A673 (cell line): Measurements from ENCODE around the gene FYCO1. TPM values are rescaled to one million over a fixed set of nuclear protein-coding genes. Genes with fewer than 3 reads are reported as not detected.

Experiments
- BruUV-seq: library from RNA; stranded (reverse); fragments of 400-500 nt; replicated peaks from 2 replicates; lab custom pipeline; 2021; lab: Mats Ljungman, UMichigan
- CTCF ChIA-PET: fragments of 300-600 bp; sonication (Branson Sonifier 250); formaldehyde crosslinking; loops from one replicate; lab custom pipeline; 2022; ENCODE audit warnings: antibody characterized with exemption; lab: Charles Lee
- POLR2A ChIA-PET: fragments of 300-600 bp; sonication (Branson Sonifier 250); formaldehyde crosslinking; loops from one replicate; lab custom pipeline; 2022; ENCODE audit warnings: antibody characterized with exemption; ENCODE audit not compliant: low non-redundant PET; lab: Charles Lee
- DNase-seq: peaks from one replicate; pipeline ENCODE4 v3.0.0-alpha.2; 2015; ENCODE audit warnings: low spot score
- H3K27ac ChIP-seq: fragments of 200-600 bp; sonication (generic); 2 replicates; pipeline ENCODE4 v1.5.1; 2016; ENCODE audit warnings: mixed run types, low read depth, mild to moderate bottlenecking, mixed read lengths, antibody characterized with exemption, low read length; ENCODE audit not compliant: poor library complexity, severe bottlenecking
- H3K27me3 ChIP-seq: fragments of 200-600 bp; sonication (generic); replicated peaks from 2 replicates; pipeline ENCODE4 v1.6.1; 2017; ENCODE audit warnings: mixed run types, low read depth, mild to moderate bottlenecking, mixed read lengths, antibody characterized with exemption, low read length; ENCODE audit not compliant: insufficient read depth, poor library complexity
- H3K36me3 ChIP-seq: fragments of 200-600 bp; sonication (generic); 2 replicates; pipeline ENCODE4 v1.6.1; 2016; ENCODE audit warnings: mixed run types, mild to moderate bottlenecking, mixed read lengths, antibody characterized with exemption, low read length; ENCODE audit not compliant: insufficient read depth, poor library complexity, severe bottlenecking
- H3K4me1 ChIP-seq: fragments of 200-600 bp; sonication (generic); 2 replicates; pipeline ENCODE4 v1.6.1; 2017; ENCODE audit warnings: mixed run types, mild to moderate bottlenecking, mixed read lengths, antibody characterized with exemption, low read length; ENCODE audit not compliant: insufficient read depth, poor library complexity, severe bottlenecking
- H3K4me3 ChIP-seq: fragments of 200-600 bp; sonication (generic); 2 replicates; pipeline ENCODE4 v1.5.1; 2016; ENCODE audit warnings: low read depth, mixed run types, mild to moderate bottlenecking, mixed read lengths, low read length; ENCODE audit not compliant: poor library complexity, severe bottlenecking
- H3K9me3 ChIP-seq: fragments of 200-600 bp; sonication (generic); 2 replicates; pipeline ENCODE4 v1.6.1; 2016; ENCODE audit warnings: mixed run types, low read depth, mild to moderate bottlenecking, mixed read lengths, antibody characterized with exemption, low read length; ENCODE audit not compliant: poor library complexity, severe bottlenecking
- EZH2 ChIP-seq: fragments of 200-600 bp; sonication (generic); IDR thresholded peaks from 2 replicates; pipeline ENCODE4 v1.6.1; 2017; ENCODE audit warnings: borderline replicate concordance, low read depth, mild to moderate bottlenecking, mixed read lengths, antibody characterized with exemption, low read length; ENCODE audit not compliant: poor library complexity, severe bottlenecking
- intact Hi-C: fragments of 100-400 bp; cut with micrococcal nuclease; formaldehyde crosslinking; loops from one replicate; pipeline ENCODE4 v1.10.0; 2022; ENCODE audit not compliant: unreplicated experiment
- total RNA-seq: library from RNA; stranded (reverse); gene quantifications from 2 replicates; pipeline ENCODE4 v1.2.3, GENCODE V29; 2021
- TF ChIP-seq, protein P1 (sequence below): fragments of 300-800, 200-600 bp; sonication (generic); conservative IDR thresholded peaks from 2 replicates; pipeline ENCODE4 v1.5.1; 2017; ENCODE audit warnings: low read depth, mild to moderate bottlenecking, antibody characterized with exemption, low read length, moderate library complexity, mixed read lengths

Gene FYCO1
- total RNA-seq, 1 experiment from 2014 or later, result 7.4 TPM

DNA sequence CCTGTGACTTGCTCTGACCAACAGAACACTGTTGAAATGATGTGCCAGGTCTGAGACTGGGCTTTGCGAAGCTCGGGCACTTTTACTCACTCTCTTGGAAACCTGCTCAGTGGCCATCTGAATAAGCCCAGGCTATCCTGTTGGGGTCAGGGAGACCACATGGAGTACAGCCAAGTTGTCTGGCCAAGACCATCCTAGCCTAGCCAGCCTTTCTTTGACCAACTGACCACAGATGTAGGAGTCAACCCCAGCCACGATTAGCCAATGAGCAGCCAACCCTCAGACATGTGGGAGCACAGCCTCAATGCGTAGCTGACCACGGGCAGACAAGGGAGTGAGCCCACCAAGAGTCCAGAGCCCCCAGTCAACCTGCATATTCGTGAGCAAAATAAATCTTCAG is 83.2 kb downstream of the FYCO1 start:
- ChIA-PET POLR2A (no interaction called here), CTCF (no interaction called here)
- Histone ChIP-seq H3K27ac (no peak overlapping the region), H3K36me3 (no peaks in the 10 kb centered on the region), H3K4me1 (no peaks in the 10 kb centered on the region), H3K4me3 (no peak overlapping the region), H3K27me3 (no peaks in the 10 kb centered on the region), H3K9me3 (no peaks in the 10 kb centered on the region)
- intact Hi-C loops, result no loop called here
- TF ChIP-seq, protein P1, sequence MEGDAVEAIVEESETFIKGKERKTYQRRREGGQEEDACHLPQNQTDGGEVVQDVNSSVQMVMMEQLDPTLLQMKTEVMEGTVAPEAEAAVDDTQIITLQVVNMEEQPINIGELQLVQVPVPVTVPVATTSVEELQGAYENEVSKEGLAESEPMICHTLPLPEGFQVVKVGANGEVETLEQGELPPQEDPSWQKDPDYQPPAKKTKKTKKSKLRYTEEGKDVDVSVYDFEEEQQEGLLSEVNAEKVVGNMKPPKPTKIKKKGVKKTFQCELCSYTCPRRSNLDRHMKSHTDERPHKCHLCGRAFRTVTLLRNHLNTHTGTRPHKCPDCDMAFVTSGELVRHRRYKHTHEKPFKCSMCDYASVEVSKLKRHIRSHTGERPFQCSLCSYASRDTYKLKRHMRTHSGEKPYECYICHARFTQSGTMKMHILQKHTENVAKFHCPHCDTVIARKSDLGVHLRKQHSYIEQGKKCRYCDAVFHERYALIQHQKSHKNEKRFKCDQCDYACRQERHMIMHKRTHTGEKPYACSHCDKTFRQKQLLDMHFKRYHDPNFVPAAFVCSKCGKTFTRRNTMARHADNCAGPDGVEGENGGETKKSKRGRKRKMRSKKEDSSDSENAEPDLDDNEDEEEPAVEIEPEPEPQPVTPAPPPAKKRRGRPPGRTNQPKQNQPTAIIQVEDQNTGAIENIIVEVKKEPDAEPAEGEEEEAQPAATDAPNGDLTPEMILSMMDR, result no peak
- no peak for TF ChIP-seq EZH2
- no peak for DNase-seq
- BruUV-seq, result no TSS peak

DNA sequence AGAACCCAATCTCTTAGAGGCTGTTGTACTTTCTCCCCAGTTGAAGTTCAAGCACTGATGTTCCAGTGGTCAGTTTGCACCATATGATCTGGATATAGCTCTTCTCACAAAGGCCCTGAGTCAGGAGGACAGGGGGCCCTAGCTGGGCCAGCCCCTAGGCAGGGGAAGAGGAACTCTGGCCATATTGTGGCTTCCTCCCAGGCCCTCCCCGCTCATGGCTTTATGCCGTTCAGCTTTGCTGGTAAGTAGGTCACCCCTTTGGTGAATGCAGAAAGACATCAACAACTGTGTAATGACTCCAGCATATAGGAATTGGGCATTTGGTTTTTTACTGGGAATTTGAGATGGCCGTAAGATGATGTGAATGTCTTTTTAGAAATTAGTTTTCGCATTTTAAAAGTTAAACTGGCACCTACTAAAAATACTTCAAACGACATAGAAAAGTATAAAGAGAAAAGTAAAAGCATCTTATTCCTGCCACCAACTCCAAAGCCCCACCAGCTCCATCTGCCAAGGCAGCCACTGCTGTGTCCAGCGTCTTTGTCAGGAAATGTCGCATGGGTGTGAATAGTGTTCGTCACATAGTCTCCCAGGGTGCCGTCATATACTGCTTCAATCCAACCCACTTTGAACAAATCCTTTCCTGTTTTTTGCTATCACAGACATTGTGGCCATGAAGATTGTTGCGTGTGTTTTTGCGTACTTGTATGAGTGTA is 84.0 kb downstream of the FYCO1 start:
- TF ChIP-seq, protein P1, result no peak
- TF ChIP-seq EZH2, result no peak
- no peaks in the 10 kb centered on the region for H3K4me1 ChIP-seq
- DNase-seq, result no peak
- H3K9me3 ChIP-seq, result no peaks in the 10 kb centered on the region
- no peaks in the 10 kb centered on the region for H3K27me3 ChIP-seq
- ChIA-PET POLR2A (no interaction called here), CTCF (no interaction called here)
- intact Hi-C loops, result no loop called here
- no peak overlapping the region for H3K27ac ChIP-seq
- BruUV-seq, result no TSS peak
- H3K36me3 ChIP-seq, result no peaks in the 10 kb centered on the region
- no peak overlapping the region for H3K4me3 ChIP-seq

DNA sequence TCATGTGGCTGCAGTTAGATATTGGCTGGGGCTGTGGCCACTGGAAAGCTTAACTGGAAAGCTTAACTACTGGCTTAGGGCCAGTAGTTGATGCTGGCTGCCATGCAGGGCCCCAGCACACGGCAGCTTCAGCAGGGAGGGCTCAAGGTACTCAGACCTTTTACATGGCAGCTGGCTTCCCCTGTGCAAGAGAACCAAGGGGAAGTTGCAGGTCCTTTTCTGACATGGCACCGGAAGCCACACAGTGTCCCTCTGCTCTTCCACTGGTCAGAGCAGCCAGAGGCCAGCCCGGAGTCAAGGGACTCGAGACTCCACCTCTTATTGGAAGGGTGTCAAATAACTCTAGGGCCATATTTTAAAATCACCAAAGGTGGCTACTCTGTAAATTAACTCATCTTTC is 84.7 kb downstream of the FYCO1 start:
- H3K36me3 ChIP-seq, result no peaks in the 10 kb centered on the region
- H3K4me1 ChIP-seq, result no peaks in the 10 kb centered on the region
- no peaks in the 10 kb centered on the region for H3K9me3 ChIP-seq
- intact Hi-C loops, result no loop called here
- no peak overlapping the region for H3K27ac ChIP-seq
- DNase-seq, result no peak
- BruUV-seq, result no TSS peak
- TF ChIP-seq, protein P1, result no peak
- no peak for TF ChIP-seq EZH2
- no peak overlapping the region for H3K4me3 ChIP-seq
- ChIA-PET POLR2A (no interaction called here), CTCF (no interaction called here)
- no peaks in the 10 kb centered on the region for H3K27me3 ChIP-seq
